Stimulated activated CD8-positive, alpha-beta memory T cell treated with anti-CD3 and anti-CD28 coated beads, Interleukin-15, amount 100 ng/mL, for 24 hours (primary cell): ENCODE results near the gene KCNAB1.
"Not testable (repeated sequence)": the region's sequence is repeated elsewhere in the genome, so short reads cannot be mapped to it uniquely, and the experiment has no call there.

Experiments
- DNase-seq: peaks from one replicate; pipeline ENCODE4 v3.0.0-alpha.2; 2020; ENCODE audit warnings: low read depth

The KCNAB1 gene

GRCh38 chr3:156222381-156222780 lies 102.0 kb downstream of the KCNAB1 start:
- not testable (repeated sequence) for DNase-seq

- not testable (repeated sequence) for DNase-seq
These were observed 103.7 kb downstream of the KCNAB1 start for GRCh38 chr3:156224046-156224445.

- DNase-seq: no peak
These were observed 106.5 kb downstream of the KCNAB1 start for GRCh38 chr3:156226676-156227420.

GRCh38 chr3:156227704-156228103 lies 107.3 kb downstream of the KCNAB1 start:
- no peak for DNase-seq

GRCh38 chr3:156230278-156230900 lies 110.0 kb downstream of the KCNAB1 start:
- DNase-seq: no peak

- not testable (repeated sequence) for DNase-seq
These were observed 110.8 kb downstream of the KCNAB1 start for GRCh38 chr3:156231221-156231620.

- no peak for DNase-seq
These were observed 113.5 kb downstream of the KCNAB1 start for GRCh38 chr3:156233876-156234275.

GRCh38 chr3:156236556-156237260 lies 116.3 kb downstream of the KCNAB1 start:
- DNase-seq: no peak

- DNase-seq: no peak
These were observed 120.3 kb downstream of the KCNAB1 start for GRCh38 chr3:156240642-156241041.

GRCh38 chr3:156246961-156247725 lies 126.8 kb downstream of the KCNAB1 start:
- no peak for DNase-seq

- no peak for DNase-seq
These were observed 130.2 kb downstream of the KCNAB1 start for GRCh38 chr3:156250550-156250949.

- no peak for DNase-seq
These were observed 131.0 kb downstream of the KCNAB1 start for GRCh38 chr3:156251424-156251823.

- DNase-seq: no peak
These were observed 132.3 kb downstream of the KCNAB1 start for GRCh38 chr3:156252656-156253055.

- no peak for DNase-seq
These were observed 132.8 kb downstream of the KCNAB1 start for GRCh38 chr3:156253150-156253549.

GRCh38 chr3:156256256-156256655 lies 135.9 kb downstream of the KCNAB1 start:
- DNase-seq: no peak

- no peak for DNase-seq
These were observed 136.6 kb downstream of the KCNAB1 start for GRCh38 chr3:156256945-156257344.

- no peak for DNase-seq
These were observed 137.9 kb downstream of the KCNAB1 start for GRCh38 chr3:156258301-156258700.

GRCh38 chr3:156259896-156260295 lies 139.5 kb downstream of the KCNAB1 start:
- DNase-seq: no peak

- no peak for DNase-seq
These were observed 140.0 kb downstream of the KCNAB1 start for GRCh38 chr3:156260331-156260730.

GRCh38 chr3:156264771-156265170 lies 144.4 kb downstream of the KCNAB1 start:
- DNase-seq: no peak

GRCh38 chr3:156271508-156271907 lies 151.1 kb downstream of the KCNAB1 start:
- DNase-seq: no peak

GRCh38 chr3:156271995-156272719 lies 151.8 kb downstream of the KCNAB1 start:
- DNase-seq: no peak
